H54 (cell line): ENCODE data around the gene TSHZ3.
A peak's percentile ranks its signal among the peaks of the same experiment; 100 is the strongest.

Experiments used
- DNase-seq: peaks from one replicate; pipeline ENCODE4 v3.0.0; 2011; ENCODE audit warnings: low spot score, mixed read lengths; ENCODE audit not compliant: insufficient read length
- FAIRE-seq: peaks from 3 replicates; lab custom pipeline; 2011; peaks lifted over from hg19 to GRCh38; lab: Jason Lieb, UNC
- POLR2A ChIP-seq: IDR thresholded peaks from 2 replicates; pipeline ENCODE4 v1.6.1; 2011; ENCODE audit warnings: low read depth, mild to moderate bottlenecking, low read length

TSHZ3 gene

DNA sequence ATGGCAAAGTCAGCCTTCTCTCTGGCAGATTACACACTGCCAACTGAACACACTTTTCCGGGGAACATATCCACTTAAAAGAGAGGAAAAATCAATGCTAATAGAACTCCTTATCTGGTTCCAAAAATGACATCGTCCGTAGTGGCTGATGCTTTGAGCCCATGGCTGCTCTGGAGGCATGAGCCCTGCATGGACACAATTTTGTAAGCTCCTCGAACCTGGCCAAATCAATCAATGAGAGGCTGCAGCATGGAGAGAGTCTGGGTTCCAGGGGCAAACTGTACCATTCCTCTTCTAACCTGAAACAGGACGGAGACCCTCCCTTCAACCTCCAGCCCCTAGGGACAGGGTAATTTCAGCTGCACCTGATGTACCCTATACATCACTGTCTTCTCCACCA lies 21.0 kb upstream of the TSHZ3 start:
- no peak for TF ChIP-seq POLR2A
- FAIRE-seq (no peak), DNase-seq (no peak)

DNA sequence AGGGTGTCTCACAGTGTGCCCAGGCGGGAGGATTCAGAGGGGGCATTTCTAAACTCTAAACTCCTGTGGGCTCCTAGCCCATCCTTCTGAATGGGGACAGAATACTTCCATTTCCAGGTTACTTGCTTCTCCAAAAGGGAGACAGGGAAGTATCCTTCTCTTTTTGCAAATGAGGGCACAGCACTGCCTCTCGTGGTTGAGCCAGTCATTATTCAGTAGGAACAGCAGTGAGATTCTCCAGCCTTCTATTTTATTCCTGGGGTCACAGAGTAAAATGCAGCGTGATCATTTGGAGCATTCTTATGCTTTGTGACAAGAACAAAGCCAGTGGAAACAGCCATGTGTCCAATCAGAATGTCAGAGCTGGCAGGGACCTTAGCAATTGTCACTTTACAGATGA lies 15.7 kb upstream of the TSHZ3 start:
- FAIRE-seq (no peak), DNase-seq (no peak)
- no peak for TF ChIP-seq POLR2A

DNA sequence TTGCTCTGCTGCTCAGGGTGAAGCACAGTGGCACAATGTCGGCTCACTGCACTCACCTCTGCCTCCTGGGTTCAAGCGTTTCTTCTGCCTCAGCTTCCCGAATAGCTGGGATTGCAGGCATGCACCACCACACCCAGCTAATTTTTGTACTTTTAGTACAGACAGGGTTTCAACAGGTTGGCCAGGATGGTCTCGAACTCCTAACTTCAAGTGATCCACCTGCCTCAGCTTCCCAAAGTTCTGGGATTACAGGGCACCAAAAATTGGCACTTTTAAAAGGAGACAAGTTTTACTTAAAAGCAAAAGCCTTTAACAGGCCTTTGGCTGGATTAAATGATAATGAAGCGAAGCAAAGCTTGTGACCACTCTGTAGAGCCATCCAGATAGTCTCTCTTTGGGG lies 12.5 kb upstream of the TSHZ3 start:
- no peak for FAIRE-seq
- DNase-seq: no peak
- TF ChIP-seq POLR2A: no peak

DNA sequence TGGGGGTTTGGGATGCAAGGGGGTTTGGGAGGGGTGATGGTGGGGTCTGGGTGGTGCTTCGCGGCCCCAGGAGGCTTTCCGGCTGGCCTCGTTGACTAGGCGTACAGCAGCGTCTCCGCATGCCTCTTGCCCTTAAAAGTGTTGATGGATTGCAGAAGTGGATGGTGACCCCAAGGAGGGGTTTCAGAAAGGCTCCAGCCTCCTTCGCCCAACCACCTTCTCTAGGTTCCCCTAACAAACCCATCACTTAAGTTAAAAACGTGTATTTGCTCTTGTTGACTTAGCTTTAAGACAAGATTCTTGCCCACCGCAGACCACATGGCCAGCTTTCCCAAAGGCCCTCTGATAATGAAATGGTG lies 8.1 kb upstream of the TSHZ3 start:
- DNase-seq: no peak
- TF ChIP-seq POLR2A: no peak
- FAIRE-seq: no peak

DNA sequence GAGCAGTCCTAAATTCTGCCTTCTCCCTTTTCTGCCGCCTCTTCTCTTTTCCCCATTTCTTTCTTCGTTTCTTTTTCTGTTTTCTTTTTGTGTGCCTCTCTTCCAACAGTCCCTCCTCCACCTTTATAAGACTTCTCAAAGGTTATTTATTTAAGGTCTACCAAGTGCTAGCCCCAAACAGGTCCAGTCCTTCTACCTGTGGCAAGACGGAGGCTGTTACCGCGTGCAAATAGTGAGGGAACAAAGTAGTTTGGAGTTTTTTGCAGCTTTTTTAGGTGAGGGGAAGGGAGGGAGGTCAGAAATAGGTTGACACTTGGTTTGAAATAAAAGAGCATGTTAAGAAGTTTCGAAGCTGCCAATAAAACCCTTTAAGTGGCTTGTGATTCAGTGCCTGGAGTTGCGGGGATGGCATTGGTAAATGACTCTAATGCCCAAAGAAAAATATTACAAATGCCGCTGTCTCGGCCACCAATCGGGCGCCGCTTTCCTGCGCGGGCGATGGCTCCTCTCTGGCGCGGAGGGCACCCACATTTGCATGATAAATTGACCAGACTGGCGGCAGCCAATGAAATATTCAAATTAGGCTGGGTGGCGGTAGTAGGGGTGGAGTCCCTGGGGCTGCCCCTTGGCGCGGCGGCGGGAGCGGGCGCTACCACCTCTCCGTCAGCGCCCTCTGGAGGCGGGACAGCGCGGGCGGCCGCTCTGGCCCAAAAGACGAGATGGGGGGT lies 7.5 kb upstream of the TSHZ3 start:
- no peak for FAIRE-seq
- no peak for DNase-seq
- no peak for TF ChIP-seq POLR2A

DNA sequence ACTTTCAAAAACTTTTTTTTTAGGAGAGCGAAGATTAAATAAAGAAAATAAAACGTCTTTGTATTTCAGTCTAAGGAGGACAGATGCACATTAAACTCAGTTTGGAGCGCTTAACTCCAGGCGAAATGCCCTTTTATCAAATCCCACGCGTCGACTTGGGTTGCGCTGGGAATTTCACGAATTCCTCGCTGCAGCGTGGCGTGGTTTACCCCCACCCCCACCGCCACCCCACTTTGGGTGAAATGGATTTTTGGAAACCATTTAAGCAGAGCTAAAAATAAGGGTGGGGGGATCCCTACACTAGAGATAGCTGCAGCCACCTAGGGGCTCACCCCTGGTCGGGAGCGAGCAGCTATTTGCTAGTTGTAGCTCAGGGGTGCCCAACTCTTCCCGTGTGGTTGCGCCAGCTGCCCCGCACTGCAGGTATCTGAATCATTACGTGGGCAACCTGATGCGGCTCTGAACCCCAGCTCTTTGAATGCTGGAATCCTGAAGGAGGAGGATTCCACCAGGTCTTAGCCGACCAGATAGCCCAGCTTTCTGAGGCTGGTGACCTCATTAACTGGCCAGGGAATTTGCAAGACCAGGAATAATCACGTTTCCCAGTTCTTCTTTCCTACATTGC lies 6.5 kb upstream of the TSHZ3 start:
- TF ChIP-seq POLR2A: no peak
- no peak for FAIRE-seq
- DNase-seq: no peak

DNA sequence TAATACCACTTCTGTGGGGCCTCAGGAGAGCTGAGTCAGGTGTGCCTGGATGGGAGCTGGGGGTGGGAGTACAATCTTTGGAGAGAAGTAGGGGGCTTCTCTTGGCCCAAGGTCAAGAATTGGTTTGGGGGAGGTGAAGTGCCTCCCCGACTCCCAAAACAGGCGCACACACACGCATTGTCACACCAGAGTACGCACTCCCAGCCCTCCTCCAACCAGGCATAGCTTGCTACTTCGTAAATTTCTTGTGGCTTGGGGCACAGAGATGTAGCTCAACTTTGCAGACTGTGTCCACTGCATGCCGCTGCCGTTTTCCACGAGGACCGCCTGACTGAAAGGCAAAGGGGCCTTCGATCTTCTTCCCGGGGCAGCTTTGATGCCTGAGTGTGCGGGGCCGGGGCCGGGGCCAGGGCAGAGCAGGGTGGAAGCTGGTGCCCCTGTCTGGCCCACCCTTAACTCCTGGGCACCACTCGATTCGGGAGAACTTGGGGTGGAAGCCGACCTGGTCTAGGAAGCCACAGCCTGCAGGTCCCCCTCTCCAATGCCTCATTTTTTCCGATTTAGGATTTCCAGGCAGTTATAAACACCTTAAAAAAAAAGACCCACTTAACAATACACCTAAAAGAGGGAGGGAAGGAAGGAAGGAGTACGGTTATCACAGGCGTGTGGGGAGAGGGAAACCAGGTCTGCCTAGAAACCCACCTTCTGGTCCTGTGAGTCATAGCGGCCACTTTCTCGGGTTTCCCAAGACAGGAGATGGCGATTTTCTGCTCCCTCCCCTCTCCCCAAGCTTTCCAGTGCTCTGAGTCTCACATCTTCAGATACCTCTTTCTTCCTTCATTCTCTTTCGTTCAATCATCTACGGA lies 5.8 kb upstream of the TSHZ3 start:
- TF ChIP-seq POLR2A: no peak
- DNase-seq (no peak), FAIRE-seq (no peak)

DNA sequence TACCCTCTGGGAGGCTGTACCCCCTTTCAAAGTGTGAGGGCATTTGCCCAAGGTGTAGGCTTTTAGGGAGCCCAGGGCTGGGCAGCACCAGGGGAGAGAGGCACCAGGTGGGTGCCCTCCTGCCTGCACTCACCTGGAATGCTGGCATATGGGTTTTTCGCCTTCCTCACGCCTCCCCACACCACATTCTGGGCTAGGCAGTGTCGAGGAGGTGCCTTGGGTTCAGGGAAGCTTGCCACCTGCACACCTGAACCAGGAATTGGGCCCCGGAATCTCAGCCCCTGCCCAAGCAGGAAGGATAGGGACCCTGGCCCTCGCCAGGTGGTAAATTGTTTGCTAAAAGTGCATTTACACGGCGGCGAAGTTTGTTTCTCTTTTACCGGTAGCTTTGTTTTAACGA lies 5.1 kb upstream of the TSHZ3 start:
- no peak for FAIRE-seq
- no peak for TF ChIP-seq POLR2A

DNA sequence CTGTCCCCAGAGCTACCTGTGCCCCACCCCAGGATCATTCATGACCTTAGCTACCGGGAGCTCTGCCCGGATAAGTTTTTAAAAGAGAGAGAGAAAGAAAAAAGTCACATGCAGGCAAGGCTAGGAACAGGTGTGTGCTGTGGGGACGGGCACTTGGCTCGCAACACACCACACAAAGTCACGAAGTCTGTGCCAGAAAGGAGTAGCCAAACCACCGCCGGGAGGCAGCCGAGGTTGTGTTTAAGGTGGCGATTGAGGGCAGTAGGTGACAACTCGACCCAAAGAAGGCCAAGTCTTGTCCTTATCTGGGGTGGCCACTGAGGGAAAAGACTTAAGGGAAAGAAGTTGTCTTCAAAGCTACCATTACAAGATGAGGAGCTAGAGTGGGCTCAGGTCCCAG lies 4.6 kb upstream of the TSHZ3 start:
- DNase-seq: no peak
- no peak for TF ChIP-seq POLR2A
- no peak for FAIRE-seq

More for the DNA sequence above, 5.1 kb upstream of the TSHZ3 start:
- no peak for DNase-seq

DNA sequence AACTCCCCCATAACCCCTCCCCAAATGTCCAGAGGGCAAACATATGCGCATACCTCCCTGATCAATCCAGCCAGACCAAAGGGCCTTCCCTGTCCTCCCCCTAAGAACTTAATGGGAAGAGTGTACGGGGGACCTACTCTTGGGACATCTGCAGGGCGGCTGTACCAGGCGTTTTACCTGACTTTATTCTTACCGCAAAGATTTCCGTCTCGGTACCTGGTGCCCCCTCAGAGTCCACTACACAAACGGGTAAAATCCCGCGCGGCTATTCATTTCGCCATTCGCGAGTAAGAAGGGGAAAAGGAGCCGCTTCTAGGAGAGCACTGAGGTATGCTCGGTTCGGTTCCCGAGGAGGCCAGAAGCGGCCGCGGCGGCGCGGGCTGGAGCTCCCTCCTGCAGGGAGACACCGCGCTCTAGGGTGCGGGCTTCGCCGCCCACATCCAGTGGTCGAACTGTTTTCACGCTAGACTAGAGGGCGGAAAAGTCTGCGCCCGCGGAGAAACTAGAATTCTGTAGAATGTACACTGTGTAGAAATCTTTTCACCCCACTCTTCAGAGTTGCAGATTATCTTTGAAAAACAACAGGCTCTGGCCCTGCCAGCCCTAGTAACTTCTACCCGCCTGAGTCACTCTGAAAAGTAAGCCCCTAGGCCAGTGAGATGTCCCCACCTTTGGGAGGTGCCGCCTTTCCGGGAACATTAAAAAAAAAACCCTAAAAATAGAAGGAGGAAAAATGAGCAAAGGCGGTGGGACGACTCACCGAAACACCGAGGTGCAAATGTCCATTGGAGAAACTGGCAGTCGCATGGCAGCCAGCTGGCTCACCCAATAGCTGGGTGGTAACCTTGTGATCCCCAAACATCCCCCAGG lies 3.8 kb upstream of the TSHZ3 start:
- no peak for TF ChIP-seq POLR2A
- no peak for DNase-seq

DNA sequence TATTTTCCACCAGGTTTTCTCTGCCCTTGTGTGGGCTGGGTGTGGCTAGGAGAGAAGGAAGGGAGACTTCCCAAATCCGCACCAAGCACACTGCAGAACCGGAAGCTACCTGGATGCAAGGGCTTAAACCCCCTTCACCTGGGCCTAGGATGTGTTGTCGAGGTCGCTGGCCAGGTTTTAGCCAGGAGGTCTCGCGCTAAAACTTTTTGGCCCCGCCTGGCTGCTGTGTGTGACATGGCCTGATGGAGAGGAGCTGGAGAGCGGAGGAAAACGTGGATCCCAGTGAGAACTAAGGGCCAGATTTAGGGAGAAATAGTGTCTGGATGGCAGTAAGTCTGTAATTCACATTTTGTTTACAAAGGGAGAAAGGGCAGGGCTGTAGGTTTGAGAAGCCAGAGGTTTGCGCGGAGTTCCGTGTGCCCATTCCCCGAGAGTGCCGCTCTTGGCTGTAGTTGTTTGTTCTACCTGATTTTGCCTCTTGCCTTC lies 3.1 kb upstream of the TSHZ3 start:
- TF ChIP-seq POLR2A: no peak
- no peak for DNase-seq
- no peak for FAIRE-seq

More for the DNA sequence above, 3.8 kb upstream of the TSHZ3 start:
- no peak for FAIRE-seq

DNA sequence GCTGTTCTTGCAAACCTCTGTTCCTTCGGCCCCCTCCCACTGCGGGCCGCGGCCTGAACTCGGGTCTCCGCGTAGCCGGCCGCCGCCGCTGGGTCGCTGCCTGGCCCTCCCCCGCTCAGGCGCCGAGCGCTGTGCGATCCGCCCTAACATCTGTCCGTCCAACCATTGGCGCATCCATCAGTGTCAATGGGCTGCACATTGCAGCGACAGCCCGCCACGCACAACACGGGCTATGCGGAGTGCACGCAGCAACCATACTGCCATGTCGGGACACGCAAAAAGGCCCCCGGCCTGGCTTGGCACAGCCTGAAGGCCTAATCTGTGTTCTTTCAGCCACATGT lies 2.6 kb upstream of the TSHZ3 start:
- TF ChIP-seq POLR2A: no peak
- DNase-seq (no peak), FAIRE-seq (no peak)

DNA sequence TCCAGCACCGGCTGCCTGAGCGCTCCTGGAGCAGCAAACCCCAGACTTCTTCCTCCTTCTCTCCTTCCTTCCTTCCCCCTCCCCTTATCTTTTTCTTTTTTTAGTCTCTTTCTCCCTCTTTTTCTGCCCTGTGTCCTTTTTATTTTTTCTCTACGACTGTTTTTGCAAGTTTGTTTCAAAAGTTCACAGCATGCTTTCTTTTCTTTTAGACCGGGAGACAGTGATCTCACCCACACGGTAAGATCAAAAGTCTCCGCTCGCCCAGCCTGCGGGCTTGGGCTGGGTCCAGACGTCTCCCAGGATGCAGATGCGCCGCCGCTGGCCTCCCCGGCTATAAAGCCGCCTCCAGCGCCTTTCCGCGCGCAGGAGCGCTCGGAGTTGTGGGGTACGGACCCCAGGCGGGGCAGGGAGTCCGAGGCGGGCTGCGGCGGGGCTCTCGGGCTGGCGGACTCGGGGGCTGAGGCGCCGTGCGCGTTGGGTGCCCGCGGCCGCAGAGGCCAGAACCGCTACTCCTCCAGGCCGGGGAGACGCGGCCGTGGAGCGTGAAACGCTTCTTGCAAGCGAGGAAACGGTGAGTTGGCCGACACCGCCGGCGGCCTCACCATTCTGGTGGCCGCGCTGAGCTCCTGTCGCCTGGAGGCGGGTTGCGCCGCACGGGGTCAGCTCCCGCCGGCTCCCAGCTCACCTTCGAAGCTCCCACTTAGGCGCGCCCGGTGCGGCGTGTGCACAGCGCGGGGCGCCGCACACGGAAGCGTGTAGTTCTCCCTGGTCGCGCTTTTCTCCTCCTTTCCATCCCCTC lies 2.0 kb upstream of the TSHZ3 start:
- no peak for FAIRE-seq
- no peak for TF ChIP-seq POLR2A
- DNase-seq: peak; percentile 90

DNA sequence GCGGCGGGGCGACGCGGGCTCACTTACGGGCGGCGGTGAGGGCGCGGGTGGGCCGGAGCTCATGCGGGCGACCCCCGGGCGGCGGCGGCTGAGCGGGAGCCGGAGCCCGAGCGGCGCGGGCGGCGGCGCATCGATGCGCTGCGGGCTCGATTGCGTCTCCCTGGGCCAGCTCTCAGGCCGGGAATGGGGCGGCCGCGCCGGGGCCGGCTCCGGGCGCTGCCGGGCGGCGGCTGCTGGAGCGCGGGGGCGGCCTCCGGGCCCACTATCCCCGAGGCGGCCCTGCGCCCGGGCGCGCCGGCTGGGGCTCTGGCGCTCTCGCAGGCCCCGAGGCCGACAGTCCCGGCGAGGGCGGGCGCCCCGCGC lies 1.4 kb upstream of the TSHZ3 start:
- no peak for FAIRE-seq
- peak; percentile 64 for DNase-seq
- no peak for TF ChIP-seq POLR2A
